NCI-H748 treated with DMSO at 0.1 percent for 48 hours (cell line): Measurements from ENCODE around the gene C11orf16.
A peak's percentile ranks its signal among the peaks of the same experiment; 100 is the strongest.
"Not testable (repeated sequence)": the region's sequence is repeated elsewhere in the genome, so short reads cannot be mapped to it uniquely, and the experiment has no call there.

Source experiments
- DNase-seq: peaks from one replicate; lab custom pipeline; 2025; lab: John Stamatoyannopoulos, UW

C11orf16 gene

DNA sequence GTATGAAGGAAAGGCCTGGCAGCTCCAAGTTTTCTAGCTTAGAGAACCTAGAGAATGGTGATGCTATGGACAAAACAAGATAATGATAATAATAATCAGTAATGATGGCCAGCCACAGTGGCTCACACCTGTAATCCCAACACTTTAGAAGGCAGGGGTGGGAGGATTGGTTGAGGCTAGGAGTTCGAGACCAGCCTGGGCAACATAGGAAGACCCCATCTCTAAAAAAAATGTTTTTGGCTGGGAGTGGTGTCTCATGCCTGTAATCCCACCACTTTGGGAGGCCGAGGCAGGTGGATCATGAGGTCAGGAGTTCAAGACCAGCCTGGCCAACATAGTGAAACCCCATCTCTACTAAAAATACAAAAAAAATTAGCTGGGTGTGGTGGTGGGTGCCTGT, 3.0 kb upstream of the C11orf16 start:
- DNase-seq = not testable (repeated sequence)

DNA sequence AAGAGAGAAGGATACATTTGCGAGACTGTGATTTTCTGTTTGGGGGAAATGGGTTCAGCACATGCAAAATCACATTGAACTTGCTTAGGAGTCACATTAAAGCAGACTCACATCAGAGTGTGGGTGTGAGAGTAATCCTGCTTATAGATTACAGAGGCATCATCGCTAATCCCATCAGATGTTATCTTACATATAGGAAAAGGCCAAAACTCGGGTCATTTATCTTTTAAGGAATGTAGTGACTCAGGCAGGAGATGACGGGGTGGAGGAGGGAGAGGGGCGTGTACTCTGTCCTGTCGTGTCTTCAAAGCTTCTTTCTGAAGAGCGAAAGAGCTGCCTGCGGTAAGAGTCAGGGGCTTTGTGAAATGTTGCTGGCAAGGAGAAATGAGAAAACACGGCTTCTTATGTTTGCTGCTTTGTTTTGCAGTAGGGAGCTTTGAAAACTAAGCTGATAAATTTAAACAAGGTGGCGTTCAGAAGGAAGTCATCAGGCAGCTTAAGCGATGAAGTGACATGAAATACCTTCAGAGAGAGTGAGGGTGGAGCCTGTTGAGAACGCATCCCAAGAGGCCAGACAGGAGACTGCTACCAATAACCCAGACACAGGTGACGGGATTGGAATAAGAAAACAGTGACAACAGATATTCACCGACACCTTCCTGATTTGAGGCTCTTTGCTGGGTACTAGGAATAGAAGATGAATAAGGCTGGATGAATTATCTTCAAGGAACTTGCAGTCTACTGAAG, 2.2 kb upstream of the C11orf16 start:
- no peak for DNase-seq

DNA sequence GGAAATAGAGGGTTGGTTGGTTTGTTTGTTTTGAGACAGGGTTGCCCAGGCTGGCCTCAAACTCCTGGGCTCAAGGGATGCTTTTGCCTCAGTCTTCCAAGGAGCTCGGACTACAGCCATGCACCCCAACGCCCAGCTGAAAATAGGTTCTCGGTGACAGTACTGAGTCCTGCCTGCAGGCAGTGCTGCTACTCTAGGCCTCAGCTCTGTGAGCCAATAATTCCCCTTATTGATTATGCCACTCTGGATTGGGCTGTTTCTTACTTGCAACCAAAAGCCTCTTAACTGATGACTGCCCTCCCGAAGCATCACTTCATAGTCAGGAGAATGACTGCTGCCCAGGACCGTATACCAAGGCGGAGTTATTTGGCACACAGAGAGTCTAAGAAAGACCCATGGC, 1.2 kb upstream of the C11orf16 start:
- DNase-seq = no peak

DNA sequence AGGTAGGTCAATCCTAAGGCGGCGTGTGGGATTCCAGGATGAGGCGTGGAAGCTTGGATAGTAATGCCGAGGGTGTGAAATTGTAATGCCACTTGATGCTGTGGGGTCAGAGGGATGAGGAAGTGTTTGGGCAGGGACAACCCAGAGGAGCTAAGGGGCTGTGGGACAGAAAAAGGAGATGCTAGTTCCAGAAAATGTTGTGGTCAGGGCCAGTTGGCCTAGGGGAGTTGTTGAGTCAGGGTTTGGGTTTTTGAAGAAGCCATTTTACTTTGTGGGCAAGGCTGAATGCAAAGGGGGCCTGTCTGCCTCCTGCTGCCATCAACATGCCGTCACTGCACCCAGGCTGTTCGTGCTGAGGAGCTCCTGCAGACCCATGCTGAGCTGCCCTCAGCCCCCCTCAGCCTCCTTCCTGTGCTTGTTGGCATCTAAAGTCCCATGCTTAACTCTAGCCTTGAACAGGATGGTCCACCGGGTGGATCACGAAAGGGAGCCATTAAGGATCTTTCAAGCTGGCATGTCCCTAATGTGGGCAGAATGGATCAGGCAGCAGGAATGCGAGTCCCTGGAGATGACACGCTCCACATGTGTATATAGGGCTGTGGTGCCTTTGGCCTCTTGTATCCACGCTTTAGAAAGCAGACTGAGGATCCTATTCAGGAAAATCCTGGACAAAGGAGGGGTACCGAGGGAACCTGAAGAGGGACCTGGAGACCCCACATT, 2.1 kb downstream of the C11orf16 start:
- DNase-seq = no peak

DNA sequence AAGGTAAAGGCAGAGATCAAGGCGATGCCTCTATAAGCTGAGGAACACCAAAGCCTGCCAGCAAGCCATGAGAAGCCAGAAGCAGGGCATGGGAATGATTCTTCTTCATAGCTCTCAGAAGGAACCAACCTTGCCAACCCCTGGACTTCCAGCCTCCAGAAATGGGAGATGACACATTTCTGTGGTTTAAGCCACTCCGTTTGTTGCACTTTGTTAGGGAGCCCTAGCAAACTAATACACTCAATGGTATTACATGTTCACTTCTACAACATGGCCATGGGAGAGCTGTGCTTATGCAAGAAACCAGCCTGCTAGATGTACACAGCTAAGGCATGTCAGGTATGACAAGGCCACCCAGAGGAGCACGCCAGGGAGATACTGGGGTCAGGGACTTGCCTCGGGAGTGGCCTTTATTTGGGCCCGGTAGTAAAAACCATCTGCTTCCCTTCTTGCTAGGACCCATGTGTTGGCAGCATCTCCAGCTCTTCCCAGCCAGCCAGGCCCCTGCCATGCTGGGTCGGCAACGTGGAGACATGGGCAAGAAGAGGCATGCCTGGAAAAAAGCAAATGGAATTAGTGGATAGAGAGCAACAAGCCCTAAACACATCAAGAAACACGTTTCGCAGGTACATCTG, 3.6 kb downstream of the C11orf16 start:
- no peak for DNase-seq

DNA sequence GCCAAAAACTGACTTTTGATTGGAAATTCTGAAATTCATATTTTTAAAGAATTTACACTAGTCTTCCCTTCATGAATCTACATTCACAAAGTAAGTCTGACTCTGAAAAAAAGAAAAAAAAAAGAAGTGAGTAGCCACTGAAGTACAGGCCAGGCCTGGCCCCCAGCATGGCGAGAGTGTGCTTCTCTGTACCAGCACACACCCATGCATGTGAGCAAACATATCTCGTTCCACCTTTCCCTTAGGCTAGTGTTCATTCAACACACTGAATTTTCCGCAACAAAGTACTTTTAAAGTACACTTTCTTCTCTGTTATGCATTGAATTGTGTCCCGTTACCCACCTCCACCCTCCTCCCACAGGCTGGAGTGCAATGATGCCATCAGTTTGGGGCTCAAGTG, 4.5 kb downstream of the C11orf16 start:
- no peak for DNase-seq

DNA sequence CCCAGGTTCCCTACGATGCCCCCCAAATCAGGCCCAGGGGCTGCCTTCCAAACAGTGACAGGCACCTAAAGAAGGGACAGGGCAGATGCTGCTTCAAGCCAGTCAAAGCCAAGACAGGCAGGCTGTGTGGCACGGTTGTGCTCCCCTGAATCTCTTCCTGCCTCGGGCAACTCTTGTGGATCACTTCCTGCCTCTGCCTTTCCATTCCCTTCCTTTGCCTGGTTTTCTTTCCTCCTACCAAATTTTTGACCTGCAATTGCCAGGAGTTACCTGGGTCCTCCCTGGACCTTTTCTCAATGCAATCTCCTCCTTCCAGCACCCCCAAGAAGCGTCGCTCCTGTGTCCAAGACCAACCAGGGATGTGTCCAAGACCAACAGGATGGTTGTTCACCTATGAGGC, 5.5 kb downstream of the C11orf16 start:
- no peak for DNase-seq

DNA sequence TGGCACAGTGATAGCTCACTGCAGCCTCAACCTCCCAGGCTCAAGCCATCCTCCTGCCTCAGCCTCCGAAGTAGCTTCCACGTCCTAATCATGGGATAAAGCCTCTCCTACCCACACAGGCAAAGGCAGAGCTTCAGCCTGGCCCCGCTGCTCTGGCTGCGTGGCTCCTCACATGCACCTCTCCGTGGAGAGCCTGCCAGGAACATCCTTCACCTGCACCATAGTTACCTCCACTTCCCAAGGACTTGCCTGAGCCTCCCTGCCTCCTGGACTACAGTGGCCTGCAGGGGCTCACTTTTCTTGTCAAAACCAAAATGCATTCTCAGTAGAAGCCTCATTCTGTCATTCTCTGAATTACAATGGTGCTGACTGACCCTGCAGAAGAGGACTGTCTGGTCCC, 6.5 kb downstream of the C11orf16 start:
- no peak for DNase-seq

DNA sequence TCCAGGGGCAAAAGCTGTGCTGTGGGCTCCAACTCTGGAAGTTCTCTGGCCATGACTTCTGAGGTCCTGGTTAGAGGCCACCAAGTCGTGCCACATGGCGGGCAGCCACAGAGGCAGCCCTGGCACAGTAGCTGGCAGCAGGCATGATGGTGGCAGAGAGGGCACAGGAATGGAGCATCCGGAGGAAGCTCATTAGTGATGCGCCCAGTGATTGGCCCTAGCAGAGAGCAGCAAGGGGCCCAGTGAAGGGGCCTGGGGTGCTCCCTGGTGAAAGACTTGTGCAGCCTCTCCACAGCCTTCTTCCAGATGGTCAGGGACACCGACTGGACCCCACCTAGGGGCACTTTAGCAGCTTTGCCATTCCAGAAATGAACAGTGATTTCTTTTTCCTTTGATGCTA, 7.0 kb downstream of the C11orf16 start:
- DNase-seq = no peak

DNA sequence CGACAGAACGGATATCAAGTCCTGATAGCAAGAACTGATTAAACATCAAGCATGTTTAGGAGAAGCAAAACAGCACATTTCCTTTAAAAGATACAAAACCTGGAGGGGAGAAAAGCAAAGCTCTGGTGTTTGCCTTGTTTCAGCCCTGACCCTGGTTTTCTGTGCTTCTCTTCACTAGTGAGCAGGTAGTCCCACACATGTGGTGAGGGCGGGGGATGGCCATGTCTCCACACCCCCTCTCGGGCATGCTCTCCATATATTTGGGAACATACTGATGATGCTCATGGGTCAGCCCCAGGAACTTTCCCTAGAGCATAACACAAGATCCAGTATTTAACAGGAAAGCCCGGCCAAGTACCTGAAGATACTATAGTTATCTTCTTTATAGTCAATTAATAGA, 10.1 kb downstream of the C11orf16 start:
- no peak for DNase-seq

DNA sequence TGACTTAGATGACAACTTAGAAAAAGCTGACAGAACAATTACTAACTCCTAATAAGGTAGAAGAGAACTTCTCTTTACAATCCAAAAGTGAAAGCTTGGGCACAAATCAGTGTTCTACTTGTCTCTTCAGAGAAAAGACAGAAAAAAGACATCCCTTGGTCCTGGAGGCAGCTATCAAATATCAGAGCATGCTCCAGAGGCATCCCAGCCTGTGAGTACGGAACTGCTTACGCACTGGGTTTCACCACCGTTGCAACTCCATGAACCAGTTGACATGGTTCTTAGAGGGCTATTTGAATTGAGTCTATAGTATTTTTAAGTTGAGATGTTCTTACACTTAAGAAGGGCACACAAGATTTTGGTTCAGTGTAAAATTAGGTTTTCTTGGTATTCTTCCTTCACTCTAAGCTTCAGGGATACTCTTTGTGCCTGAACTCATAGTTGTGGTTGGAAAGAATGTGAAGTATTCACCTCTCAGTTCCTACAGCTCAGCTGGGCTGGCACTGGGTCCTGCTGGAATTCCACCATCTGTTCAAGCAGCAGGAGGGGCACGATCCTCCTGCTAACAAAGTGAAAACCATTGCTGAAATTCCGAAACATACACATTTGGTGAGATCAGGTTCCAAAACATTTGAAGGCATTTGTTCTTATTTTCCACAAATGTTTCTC, 15.5 kb downstream of the C11orf16 start:
- DNase-seq = no peak

DNA sequence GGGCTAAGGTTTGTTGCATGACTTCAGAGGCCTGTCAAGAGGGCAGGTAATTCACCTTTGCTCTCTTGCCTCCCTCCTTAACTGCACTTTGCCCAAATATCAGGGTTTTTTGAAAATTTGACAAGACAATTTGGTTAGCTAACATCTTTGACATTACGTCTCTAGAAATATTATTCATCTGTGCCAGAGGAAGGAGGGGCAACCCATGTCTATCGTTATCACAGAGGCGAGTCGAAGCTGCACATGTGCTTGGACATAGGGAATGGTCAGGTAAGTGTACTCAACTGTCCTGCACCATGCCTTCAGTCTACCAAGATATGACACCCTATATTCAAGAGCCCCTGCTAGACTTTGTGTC, 18.1 kb downstream of the C11orf16 start:
- DNase-seq = no peak

DNA sequence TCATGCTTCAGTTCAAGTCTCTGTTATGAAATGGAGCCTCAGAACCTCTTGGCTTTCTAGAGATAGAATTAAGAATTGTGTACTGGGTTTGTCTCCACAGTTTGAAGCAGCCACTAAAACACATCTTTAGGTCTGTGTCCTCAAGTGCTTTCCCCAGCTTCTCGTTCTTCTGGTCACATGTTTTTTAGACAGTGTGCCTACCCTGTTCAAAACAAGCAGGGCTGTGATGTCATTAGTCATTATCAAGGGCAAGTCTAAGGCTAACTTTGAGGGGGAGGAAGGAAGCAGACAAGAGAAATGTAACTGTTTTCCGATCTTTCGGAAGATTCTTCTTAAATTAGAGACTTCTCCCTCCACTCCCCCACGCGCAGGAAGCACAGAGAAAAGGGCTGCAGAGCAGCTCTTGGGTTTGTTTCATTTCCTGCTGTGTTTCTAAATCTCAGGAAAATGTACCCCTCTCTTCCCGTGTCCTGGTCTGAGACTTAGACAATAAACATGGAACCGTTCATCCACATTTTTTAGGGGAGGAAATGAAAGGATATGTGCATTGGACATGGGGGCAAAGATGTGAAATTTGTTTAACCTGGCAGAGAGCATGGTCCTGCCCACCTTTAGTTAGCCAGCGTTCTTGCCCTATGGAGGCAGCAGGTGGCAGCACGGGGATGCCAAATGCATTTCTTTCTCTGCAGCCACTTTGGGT, 18.6 kb downstream of the C11orf16 start:
- no peak for DNase-seq

DNA sequence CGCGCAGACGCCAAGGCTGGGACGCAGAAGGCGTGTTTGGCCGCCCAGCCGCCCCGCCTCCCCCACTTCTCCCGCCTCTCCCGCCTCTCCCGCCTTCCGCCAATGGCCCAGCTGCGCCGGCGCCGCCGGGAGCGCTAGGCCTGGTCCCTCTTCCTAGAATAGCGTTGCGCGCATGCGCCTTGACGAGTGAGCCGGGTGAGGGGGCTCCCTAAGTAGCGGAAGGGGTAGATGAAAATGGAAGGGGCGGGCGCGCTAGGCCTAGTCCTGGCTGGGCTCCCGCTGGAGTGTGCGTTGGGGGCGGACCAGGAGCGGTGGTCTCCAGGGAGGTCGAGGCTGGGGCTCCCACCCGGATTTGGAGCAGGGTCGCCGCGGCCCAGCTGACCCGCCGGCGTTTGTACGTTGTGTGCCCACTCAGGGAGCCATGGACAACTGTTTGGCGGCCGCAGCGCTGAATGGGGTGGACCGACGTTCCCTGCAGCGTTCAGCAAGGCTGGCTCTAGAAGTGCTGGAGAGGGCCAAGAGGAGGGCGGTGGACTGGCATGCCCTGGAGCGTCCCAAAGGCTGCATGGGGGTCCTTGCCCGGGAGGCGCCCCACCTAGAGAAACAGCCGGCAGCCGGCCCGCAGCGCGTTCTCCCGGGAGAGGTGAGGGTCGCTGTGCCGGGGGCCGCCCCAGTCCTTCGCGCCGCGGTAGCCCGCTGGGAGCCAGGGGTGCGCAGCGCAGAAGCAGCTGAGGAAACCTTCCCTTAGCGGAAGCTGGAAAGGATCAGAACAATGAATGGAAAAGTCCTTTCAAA, 21.5 kb downstream of the C11orf16 start, which contains the start of gene AKIP1:
Gene AKIP1 (plus strand): TSS at position 161 of the 795 bp plus-strand sequence. CDS start 261 bp downstream, at position 422.
- peak; percentile 96 for DNase-seq

DNA sequence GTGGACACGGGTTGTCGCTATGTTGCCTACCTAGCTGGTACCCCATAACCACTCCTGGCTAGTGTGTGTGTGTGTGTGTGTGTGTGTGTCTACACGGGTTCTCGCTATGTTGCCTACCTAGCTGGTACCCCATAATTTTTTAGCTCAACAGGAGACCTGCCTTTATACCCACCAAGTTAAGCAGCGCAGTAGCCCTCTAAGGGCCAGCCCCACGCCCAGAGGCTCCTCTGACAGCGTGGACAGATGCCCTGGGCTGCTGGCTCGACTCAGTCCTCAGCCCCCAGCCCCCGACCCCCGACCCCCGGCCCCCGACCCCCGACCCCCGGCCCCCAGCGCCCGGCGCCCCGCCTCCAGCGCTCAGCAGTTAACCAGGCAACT, 22.1 kb downstream of the C11orf16 start:
- DNase-seq = no peak

DNA sequence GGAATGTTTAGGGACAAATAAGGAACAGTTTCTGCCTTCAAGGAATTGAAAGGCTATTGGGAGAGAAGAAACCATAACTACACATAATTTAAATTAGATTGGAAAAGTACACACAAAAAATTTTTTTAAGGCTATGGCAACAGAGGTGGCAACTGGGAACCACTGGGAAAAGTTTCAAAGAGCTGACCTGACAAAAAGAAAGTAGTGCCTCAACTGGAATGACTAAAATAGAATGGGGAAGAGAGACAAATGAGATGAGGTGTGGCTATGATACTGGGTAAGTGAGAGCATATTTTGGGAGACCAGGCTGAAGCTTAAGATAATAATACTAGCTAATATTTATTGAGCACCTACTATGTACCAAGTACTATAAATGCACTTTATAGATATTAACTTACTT, 24.6 kb downstream of the C11orf16 start:
- no peak for DNase-seq

DNA sequence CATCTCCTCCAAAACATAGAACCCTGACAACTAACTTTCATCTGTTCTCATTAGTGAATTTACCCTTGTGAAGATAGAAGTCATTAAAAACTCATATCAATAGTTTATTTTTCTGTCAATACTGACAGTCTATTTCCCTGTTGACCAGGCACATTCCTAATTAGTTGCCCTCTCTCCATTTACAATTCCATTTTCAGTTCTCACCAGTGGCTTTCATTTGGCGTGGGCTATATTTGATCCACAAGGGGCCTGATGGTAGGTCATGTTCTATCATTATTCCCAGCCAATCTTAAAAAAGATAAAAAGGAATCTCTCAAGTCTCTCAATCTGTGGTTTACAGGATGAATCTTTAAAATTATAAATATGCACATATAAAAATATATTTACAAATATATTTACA, 25.6 kb downstream of the C11orf16 start:
- no peak for DNase-seq

DNA sequence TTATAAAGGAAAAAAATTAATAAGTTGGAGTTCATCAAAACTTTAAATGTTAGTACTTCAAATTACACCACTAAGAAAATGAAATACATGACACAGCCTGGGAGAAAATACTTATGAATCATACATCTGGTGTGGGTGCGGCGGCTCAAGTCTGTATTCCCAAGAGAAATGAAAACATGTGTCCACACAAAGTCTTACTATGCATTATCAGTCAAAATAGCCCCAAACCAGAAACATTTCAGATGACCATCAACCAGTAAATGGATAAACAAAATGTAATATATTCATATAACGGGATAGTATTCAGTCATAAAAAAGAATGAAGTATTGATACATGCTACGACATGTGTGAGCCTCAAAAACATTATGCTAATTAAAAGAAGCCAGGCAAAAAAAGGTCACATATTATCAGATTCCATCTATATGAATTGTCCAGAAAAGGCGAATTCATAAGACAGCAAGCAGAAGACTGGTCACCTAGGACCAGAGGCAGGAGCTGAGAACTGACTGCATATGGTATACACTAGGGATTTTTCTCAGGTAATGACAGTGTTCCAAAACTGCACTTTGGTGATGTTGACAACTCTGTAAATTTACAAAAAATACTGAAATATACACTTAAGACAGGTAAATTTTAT, 27.1 kb downstream of the C11orf16 start:
- no peak for DNase-seq

DNA sequence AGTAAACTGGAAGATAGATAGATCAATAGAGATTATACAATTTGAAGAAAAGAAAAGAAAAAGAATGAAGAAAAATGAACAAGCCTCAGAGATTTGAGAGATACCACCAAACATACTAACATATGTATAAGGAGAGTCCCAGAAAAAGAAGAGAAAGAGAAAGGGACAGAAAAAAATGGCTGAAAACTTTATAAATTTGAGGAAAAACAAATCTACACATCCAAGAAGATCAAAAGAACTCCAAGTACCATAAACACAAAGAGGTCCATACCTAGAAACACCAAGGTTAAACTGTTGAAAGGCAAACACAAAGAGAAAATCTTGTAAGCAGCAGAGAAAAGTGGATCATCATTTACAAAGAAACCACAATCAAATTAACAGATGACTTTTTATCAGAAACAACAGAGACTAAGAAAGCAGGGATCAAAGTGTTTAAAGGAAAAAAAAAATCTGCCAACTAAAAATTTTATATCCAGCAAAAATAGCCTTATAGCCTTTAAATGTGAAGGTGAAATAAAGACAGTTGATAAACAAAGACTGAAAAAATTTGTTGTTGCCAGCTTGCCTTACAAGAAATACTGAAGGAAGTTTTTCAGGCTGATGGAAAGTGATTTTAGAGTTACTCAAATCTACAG, 33.5 kb downstream of the C11orf16 start:
- no peak for DNase-seq

DNA sequence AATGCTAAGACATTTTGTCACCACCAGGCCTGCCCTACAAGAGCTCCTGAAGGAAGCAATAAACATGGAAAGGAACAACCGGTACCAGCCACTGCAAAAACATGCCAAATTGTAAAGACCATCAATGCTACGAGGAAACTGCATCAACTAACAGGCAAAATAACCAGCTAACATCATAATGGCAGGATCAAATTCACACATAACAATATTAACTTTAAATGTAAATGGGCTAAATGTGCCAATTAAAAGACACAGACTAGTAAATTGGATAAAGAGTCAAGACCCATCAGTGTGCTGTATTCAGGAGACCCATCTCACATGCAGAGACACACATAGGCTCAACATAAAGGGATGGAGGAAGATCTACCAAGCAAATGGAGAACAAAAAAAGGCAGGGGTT, 41.6 kb downstream of the C11orf16 start:
- not testable (repeated sequence) for DNase-seq
